Measurements from ENCODE around the gene CSTPP1. TPM values are rescaled to one million over a fixed set of nuclear protein-coding genes. Genes with fewer than 3 reads are reported as not detected.

Gene CSTPP1
- polyA plus RNA-seq, 1 donor from 2014 or later = 46.4 TPM

DNA sequence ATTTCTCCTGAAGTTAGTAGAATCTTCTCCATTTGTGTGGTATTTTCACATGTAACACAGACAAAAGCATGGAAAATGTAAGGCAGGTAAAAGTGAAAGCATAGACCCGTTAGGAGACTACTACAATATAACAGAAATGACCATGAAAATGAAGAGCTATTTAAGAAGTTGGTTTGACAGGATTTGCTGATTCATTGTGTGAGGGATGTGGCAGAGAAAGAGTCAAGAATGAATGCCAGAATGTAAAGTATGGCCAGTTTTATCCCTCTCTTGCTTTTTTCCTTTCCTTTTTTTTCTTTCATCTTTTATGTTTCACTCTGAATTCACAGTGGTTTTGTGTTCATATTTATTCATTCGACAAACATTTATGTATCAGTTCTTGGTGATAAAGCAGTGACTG lies 124.2 kb downstream of the CSTPP1 start:
- TF ChIP-seq EZH2 (IDR thresholded peaks at IDR 0.05; ENCODE audit: borderline replicate concordance, insufficient read depth, low read length, poor library complexity, severe bottlenecking) = no peak
- no peak for TF ChIP-seq MXI1 (conservative IDR thresholded peaks at IDR 0.05; ENCODE audit: poor library complexity, severe bottlenecking)
- no peak for TF ChIP-seq EP300 (conservative IDR thresholded peaks at IDR 0.05; ENCODE audit: poor library complexity, severe bottlenecking)
- TF ChIP-seq TAF1 (IDR thresholded peaks at IDR 0.05; ENCODE audit: low read depth) = no peak
- TF ChIP-seq POLR2AphosphoS5 (IDR thresholded peaks at IDR 0.05) = no peak
- TF ChIP-seq, protein P1, sequence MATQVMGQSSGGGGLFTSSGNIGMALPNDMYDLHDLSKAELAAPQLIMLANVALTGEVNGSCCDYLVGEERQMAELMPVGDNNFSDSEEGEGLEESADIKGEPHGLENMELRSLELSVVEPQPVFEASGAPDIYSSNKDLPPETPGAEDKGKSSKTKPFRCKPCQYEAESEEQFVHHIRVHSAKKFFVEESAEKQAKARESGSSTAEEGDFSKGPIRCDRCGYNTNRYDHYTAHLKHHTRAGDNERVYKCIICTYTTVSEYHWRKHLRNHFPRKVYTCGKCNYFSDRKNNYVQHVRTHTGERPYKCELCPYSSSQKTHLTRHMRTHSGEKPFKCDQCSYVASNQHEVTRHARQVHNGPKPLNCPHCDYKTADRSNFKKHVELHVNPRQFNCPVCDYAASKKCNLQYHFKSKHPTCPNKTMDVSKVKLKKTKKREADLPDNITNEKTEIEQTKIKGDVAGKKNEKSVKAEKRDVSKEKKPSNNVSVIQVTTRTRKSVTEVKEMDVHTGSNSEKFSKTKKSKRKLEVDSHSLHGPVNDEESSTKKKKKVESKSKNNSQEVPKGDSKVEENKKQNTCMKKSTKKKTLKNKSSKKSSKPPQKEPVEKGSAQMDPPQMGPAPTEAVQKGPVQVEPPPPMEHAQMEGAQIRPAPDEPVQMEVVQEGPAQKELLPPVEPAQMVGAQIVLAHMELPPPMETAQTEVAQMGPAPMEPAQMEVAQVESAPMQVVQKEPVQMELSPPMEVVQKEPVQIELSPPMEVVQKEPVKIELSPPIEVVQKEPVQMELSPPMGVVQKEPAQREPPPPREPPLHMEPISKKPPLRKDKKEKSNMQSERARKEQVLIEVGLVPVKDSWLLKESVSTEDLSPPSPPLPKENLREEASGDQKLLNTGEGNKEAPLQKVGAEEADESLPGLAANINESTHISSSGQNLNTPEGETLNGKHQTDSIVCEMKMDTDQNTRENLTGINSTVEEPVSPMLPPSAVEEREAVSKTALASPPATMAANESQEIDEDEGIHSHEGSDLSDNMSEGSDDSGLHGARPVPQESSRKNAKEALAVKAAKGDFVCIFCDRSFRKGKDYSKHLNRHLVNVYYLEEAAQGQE (IDR thresholded peaks at IDR 0.05; ENCODE audit: borderline replicate concordance) = no peak
- TF ChIP-seq, protein P2, sequence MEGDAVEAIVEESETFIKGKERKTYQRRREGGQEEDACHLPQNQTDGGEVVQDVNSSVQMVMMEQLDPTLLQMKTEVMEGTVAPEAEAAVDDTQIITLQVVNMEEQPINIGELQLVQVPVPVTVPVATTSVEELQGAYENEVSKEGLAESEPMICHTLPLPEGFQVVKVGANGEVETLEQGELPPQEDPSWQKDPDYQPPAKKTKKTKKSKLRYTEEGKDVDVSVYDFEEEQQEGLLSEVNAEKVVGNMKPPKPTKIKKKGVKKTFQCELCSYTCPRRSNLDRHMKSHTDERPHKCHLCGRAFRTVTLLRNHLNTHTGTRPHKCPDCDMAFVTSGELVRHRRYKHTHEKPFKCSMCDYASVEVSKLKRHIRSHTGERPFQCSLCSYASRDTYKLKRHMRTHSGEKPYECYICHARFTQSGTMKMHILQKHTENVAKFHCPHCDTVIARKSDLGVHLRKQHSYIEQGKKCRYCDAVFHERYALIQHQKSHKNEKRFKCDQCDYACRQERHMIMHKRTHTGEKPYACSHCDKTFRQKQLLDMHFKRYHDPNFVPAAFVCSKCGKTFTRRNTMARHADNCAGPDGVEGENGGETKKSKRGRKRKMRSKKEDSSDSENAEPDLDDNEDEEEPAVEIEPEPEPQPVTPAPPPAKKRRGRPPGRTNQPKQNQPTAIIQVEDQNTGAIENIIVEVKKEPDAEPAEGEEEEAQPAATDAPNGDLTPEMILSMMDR (IDR thresholded peaks at IDR 0.05; ENCODE audit: poor library complexity, severe bottlenecking) = no peak
- no peak for TF ChIP-seq RAD21 (conservative IDR thresholded peaks at IDR 0.05)
- no peak for TF ChIP-seq SMC3 (conservative IDR thresholded peaks at IDR 0.05; ENCODE audit: poor library complexity)
- H2AFZ ChIP-seq (ENCODE audit: low read depth, low read length) = no peak overlapping the region
- no peak overlapping the region for H3K27ac ChIP-seq (ENCODE audit: low read length)
- H3K4me3 ChIP-seq (ENCODE audit: low read length) = no peak overlapping the region
- H3K9me3 ChIP-seq (ENCODE audit: low read length) = no peaks in the 10 kb centered on the region
- H3F3A ChIP-seq (ENCODE audit: insufficient read depth, low read length, poor library complexity, severe bottlenecking) = no peaks in the 10 kb centered on the region
- no peaks in the 10 kb centered on the region for H3K79me2 ChIP-seq (replicated peaks; ENCODE audit: insufficient read depth, low read length)
- H3K9me2 ChIP-seq (ENCODE audit: insufficient read depth, low read length) = no peaks in the 10 kb centered on the region
- H4K20me1 ChIP-seq (ENCODE audit: insufficient read depth) = no peaks in the 10 kb centered on the region
- H3K9ac ChIP-seq (ENCODE audit: low read length) = no peak overlapping the region
- H3K36me3 ChIP-seq (ENCODE audit: insufficient read depth, low read length) = peaks cover 4% of the 10 kb centered on the region
- no peaks in the 10 kb centered on the region for H3K27me3 ChIP-seq (ENCODE audit: insufficient read depth, low read depth, low read length)
- no peak overlapping the region for H3K4me2 ChIP-seq (ENCODE audit: low read length)

DNA sequence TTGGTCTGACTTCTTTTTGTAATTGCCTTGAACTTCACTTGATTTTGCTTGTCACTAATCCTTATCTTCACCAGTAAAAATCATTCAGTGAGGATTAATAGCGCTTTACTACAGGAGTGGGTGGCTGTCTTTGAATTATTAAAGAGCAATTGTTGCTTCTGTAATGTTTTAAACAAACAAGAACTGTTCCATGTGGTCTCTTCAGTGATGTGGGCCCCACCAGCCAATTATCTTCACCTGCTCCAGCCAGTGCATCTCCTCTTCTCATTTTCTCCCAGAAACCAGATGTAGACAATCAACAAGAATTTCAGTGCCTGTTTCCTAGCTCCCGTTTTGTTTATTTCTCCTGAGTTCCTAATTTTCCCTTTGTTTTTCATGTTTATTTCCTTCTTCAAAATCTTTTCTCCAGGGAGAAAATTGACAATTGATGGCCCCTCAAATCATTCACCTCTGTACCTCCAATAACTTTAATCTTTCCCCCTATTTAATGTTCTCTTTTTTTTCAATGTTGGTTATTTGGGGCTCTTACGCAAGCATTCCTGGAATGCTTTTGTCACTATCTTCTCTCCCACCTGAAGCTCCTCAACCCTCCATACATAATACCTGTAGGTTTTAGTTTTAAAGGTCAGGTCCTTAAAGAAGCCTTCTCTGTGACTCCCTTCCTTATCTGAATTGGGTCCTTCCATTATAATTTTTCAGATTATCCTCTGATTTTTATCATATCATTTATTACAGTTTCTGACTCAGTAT lies 125.0 kb downstream of the CSTPP1 start:
- Histone ChIP-seq H3K9me3 (ENCODE audit: low read length) (no peaks in the 10 kb centered on the region), H3K9me2 (ENCODE audit: insufficient read depth, low read length) (no peaks in the 10 kb centered on the region), H3K4me2 (ENCODE audit: low read length) (no peak overlapping the region), H3K27me3 (ENCODE audit: insufficient read depth, low read depth, low read length) (no peaks in the 10 kb centered on the region), H3K79me2 (replicated peaks; ENCODE audit: insufficient read depth, low read length) (no peaks in the 10 kb centered on the region), H3K9ac (ENCODE audit: low read length) (no peak overlapping the region), H3K4me3 (ENCODE audit: low read length) (no peak overlapping the region), H3K36me3 (ENCODE audit: insufficient read depth, low read length) (peaks cover 4% of the 10 kb centered on the region), H4K20me1 (ENCODE audit: insufficient read depth) (no peaks in the 10 kb centered on the region), H3F3A (ENCODE audit: insufficient read depth, low read length, poor library complexity, severe bottlenecking) (no peaks in the 10 kb centered on the region), H3K27ac (ENCODE audit: low read length) (no peak overlapping the region), H2AFZ (ENCODE audit: low read depth, low read length) (no peak overlapping the region)
- TF ChIP-seq EP300 (conservative IDR thresholded peaks at IDR 0.05; ENCODE audit: poor library complexity, severe bottlenecking) (no peak), SMC3 (conservative IDR thresholded peaks at IDR 0.05; ENCODE audit: poor library complexity) (no peak), MXI1 (conservative IDR thresholded peaks at IDR 0.05; ENCODE audit: poor library complexity, severe bottlenecking) (no peak), RAD21 (conservative IDR thresholded peaks at IDR 0.05) (no peak), TAF1 (IDR thresholded peaks at IDR 0.05; ENCODE audit: low read depth) (no peak), POLR2AphosphoS5 (IDR thresholded peaks at IDR 0.05) (no peak), EZH2 (IDR thresholded peaks at IDR 0.05; ENCODE audit: borderline replicate concordance, insufficient read depth, low read length, poor library complexity, severe bottlenecking) (no peak)
- TF ChIP-seq, protein P1 (IDR thresholded peaks at IDR 0.05; ENCODE audit: borderline replicate concordance) = no peak
- TF ChIP-seq, protein P2 (IDR thresholded peaks at IDR 0.05; ENCODE audit: poor library complexity, severe bottlenecking) = no peak
